IPS-11a (cell line): ENCODE data around the gene CLTC.
"Not testable (repeated sequence)": the region's sequence is repeated elsewhere in the genome, so short reads cannot be mapped to it uniquely, and the experiment has no call there.

Source experiments
- H3K4me3 ChIP-seq: one replicate; pipeline ENCODE4 v1.5.1; 2013; ENCODE audit warnings: low read depth, low read length, control low read depth

Gene CLTC

GRCh38 chr17:59633658-59634359 is 14.1 kb downstream of the CLTC start:
- H3K4me3 ChIP-seq, result no peak overlapping the region

DNA sequence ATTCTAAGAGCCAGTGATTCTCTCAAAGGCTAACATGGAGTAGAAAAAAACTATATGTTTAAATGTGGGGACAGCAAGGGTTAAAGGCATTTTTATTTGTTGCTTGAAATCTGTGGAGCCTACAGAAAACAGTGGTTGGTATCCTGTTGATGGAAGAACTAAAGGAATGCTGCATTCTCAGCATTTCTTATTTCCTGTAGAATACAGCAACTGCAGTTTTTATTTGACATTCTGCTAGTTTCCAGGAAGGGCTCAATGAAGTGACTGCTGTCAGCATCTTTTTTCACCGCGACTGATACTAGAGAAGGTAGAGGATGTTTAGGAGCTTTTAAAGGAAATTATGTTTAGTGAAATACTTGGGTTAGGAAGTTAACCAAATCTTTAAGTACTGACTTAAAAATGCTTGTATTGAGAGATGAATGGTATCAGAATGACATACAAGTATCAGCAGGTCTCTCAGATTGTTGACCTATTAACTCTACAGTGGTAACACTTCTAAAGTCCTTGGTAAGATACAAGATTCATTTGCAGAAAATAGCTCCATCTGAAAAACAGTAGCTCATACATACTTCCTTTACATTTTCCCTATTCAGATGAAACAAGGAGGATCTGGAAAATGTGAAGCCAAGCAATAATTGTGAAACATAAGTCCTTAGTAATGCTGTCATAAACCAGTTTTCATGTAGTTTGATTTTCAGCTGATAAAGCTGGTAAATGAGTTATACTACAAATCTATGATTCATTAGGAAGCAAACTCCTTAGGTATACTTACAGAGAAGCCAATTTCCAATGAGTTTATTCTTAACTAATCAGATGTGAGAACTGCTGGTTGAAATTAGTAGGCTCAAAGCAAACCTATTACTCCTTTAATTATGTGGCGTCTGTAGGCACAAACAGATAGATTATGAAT is 15.2 kb downstream of the CLTC start:
- H3K4me3 ChIP-seq, result no peak overlapping the region

DNA sequence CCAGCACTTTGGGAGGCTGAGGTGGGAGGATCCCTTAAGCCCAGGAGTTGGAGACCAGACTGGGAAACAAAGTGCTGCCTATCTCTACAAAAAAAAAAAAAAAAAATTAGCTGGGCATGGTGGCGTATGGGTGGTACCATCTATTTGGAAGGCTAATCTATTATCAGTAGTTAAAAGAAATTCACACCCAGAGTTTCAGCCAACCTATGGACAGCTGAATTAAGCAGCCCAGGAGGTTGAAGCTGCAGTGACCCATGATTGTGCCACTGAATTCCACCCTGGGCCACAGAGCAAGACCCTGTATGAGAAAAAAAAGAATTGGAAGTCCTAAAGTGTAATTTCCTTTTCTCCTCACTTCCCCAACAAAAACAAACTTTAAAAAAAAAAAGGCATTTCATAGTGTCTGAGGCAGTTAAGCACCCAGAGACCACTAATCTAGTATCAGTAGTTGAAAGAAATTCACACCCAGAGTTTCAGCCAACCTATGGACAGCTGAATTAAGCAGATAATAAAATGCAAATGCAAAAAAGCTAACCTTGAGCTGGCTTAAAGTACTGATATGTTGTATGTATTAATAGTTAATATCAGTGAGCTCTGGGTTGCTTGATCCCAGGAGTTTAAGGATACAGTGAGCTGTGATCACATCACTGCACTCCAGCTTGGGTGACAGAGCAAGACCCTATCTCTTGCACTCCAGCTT is 18.1 kb downstream of the CLTC start:
- no peak overlapping the region for H3K4me3 ChIP-seq

- H3K4me3 ChIP-seq, result no peak overlapping the region
Measured at GRCh38 chr17:59638553-59638952, 18.9 kb downstream of the CLTC start.

- no peak overlapping the region for H3K4me3 ChIP-seq
Measured at GRCh38 chr17:59641799-59642484, 22.2 kb downstream of the CLTC start.

DNA sequence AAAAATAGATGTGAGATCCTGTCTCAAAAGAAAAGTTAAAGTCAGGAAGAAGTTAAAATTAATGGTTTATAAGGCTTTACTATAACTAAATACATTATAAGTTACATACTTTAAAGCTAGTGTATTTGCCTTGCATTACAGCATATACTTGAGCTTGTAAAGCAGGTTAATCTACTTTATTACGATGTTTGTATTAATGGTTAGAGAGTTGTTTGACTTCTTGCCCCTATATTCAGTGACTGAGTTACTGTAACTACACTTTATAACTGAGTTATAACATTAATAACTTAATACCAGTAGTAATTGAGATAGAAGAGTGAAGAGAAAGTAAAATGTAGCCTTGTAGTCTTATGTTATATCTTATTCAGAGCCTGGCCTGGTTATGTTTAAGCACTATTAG is 22.9 kb downstream of the CLTC start:
- H3K4me3 ChIP-seq, result no peak overlapping the region

GRCh38 chr17:59643159-59644140 is 23.8 kb downstream of the CLTC start:
- no peak overlapping the region for H3K4me3 ChIP-seq

DNA sequence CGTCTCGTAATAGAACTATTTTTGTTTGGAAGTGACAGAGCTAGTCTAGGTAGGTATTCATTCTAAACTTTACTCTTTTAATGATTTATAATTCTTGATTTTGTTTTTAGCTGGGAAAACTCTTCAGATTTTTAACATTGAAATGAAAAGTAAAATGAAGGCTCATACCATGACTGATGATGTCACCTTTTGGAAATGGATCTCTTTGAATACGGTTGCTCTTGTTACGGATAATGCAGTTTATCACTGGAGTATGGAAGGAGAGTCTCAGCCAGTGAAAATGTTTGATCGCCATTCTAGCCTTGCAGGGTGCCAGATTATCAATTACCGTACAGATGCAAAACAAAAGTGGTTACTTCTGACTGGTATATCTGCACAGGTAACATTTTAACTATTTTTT is 27.6 kb downstream of the CLTC start:
- no peak overlapping the region for H3K4me3 ChIP-seq

DNA sequence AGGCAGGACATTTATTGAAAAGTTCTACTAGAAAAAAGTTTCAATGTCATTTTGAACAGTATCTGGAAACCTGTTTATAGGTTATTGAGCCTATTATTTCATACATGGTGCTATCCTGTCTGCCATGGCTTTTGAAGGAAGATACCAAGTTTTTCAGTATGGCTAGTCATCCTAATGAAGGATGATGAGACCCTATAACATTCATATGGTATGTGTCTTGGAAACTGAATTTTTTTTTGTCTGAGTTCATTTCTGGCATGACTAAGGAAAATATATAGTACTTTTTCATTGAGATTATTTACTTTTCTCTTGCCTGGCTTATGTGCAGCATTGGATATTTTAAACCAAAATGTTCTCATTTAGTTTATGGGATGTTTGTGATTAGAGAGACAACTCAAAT is 30.2 kb downstream of the CLTC start:
- H3K4me3 ChIP-seq, result no peak overlapping the region

DNA sequence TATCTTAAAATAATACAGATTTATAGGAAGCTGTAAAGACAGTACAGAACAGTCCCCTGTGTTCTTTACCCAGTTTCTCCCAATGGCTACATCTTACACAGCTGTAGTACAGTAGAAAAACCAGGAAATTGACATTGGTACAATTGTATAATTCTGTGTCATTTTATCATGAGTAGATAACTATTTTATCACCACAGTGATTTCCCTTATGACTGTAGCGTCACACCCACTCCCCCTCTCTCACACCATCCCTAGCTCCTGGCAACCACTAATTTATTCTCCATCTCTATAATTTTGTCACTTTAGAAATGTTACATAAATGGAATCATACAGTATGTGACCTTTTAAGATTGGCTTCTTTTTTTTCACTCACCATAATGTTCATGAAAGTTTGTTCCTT is 30.9 kb downstream of the CLTC start:
- H3K4me3 ChIP-seq, result no peak overlapping the region

GRCh38 chr17:59651346-59651745 is 31.7 kb downstream of the CLTC start:
- no peak overlapping the region for H3K4me3 ChIP-seq

DNA sequence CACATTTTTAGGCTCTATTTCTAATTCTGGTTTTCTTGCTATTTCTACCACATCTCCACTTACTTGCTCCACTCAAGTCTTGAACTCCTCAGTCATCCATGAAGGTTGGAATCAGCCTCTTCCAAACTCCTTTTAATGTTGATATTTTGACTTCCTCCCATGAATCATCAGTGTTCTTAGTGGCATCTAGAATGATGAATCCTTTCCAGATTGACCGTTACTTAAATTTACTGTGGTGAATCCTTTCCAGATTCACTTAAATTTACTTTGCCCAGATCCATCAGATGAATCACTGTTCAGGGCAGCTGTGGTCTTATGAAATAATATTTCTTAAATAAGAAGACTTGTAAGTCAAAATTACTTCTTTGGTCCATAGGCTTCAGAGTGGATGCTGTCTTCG is 32.4 kb downstream of the CLTC start:
- no peak overlapping the region for H3K4me3 ChIP-seq

DNA sequence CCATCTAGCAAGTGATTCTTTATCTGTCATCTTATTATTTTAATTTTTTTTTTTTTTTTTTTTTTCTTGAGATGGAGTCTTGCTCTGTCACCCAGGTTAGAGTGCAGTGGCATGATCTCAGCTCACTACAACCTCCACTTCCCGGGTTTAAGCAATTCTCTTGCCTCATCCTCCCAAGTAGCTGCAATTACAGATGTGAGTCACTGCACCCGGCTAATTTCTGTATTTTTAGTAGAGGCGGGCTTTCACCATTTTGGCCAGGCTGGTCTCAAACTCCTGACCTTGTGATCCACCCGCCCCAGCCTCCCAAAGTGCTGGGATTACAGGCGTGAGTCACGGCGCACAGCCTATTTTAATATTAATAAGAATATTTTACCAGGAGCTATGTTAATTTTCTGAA is 36.9 kb downstream of the CLTC start:
- not testable (repeated sequence) for H3K4me3 ChIP-seq

DNA sequence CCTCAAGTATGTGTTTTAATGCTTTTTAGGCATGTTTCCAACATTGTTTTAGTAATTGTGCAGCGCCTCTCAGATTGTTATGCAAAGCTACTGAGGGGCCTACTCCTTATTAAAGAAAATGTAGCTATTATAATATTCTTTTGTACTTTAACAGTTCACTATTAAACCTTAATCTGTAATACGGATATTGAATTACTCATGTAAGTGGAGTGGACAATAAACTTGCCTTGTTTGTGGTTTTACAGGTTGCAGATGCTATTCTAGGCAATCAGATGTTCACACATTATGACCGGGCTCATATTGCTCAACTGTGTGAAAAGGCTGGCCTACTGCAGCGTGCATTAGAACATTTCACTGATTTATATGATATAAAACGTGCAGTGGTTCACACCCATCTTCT is 46.5 kb downstream of the CLTC start:
- H3K4me3 ChIP-seq, result no peak overlapping the region

DNA sequence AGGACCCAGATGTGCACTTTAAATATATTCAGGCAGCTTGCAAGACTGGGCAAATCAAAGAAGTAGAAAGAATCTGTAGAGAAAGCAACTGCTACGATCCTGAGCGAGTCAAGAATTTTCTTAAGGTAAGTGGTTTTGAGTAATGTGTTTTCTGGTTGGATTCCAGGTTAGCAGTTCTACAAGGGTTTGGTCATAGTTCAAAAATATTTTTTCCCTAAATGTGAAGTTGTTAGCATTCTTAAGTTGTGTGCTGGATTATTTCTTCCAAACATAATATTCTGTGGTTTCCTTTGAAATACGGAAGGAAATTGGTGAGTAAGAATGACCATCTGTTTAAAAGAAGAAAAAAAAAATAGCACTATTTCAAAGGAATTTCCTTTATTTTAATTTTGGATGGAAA is 49.1 kb downstream of the CLTC start:
- H3K4me3 ChIP-seq, result no peak overlapping the region

- no peak overlapping the region for H3K4me3 ChIP-seq
Measured at GRCh38 chr17:59669411-59669810, 49.7 kb downstream of the CLTC start.

GRCh38 chr17:59669944-59670343 is 50.2 kb downstream of the CLTC start:
- H3K4me3 ChIP-seq, result no peak overlapping the region

DNA sequence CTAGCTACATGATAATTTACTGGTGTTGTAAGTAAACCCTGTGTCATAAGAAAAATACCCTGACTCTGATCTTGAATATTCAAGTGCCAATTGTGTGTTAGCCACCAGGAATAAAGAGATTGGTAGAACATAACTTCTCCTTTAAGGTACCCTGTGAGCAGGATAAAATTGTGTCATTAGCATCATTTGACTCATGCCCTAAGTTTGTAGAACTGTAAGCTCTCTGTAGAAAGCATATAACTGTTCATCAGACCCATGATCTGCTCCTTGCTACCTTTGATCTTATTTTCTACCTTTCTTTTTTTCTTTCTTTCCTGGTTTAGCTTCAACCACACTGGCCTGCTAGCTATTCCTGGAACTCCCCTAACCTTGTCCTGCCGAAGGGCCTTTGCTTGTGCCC is 51.7 kb downstream of the CLTC start:
- no peak overlapping the region for H3K4me3 ChIP-seq

DNA sequence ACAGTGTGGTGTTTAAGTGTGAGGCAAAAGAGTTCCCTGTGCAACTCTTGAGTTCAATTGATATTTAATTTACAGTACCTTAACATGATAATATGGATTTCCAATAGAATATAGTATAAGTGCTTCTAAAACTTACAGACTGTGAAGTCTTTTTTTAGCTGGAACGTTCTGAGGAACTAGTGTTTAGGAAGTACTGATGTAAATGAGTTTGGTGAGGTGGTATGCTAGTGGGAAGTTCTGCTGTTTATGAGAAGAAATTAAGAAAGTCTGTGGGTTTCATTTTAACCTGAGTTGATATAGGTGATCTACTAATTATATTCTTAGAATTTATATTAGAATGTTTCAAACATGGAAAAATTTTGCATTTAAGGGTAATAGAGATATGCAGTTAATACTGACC is 55.5 kb downstream of the CLTC start:
- no peak overlapping the region for H3K4me3 ChIP-seq

- H3K4me3 ChIP-seq, result no peak overlapping the region
Measured at GRCh38 chr17:59676716-59677115, 57.0 kb downstream of the CLTC start.
